GM12801 (cell line): Measurements from ENCODE around the gene MMS22L.

Source experiments
- CTCF ChIP-seq: IDR thresholded peaks from one replicate; pipeline ENCODE4 v1.5.1; 2011; ENCODE audit warnings: control low read depth; ENCODE audit not compliant: insufficient read length; ENCODE audit errors: extremely low read depth

MMS22L gene

GRCh38 chr6:97174471-97174870, 108.5 kb downstream of the MMS22L start:
- no peak for TF ChIP-seq CTCF

DNA sequence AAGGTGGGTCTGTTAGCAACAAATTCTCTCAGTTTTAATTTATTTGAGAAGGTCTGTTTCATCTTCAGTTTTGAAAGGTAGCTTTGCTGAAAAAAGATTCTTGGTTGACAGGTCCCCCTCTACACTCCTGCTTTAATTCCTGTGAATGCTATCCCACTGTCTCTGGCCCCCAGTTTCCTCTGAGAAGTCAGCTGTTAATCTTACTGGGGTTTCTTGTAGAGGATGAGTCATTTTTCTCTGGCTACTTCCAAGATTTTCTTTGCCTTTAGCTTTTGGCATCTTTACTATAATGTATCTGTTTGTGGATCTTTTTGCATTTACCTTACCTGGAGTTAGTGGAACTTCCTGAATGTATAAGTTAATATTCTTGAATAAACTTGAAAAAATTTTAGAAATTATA, 122.7 kb downstream of the MMS22L start:
- TF ChIP-seq CTCF: no peak

- no peak for TF ChIP-seq CTCF
Observed at GRCh38 chr6:97154015-97154414, 129.0 kb downstream of the MMS22L start.

DNA sequence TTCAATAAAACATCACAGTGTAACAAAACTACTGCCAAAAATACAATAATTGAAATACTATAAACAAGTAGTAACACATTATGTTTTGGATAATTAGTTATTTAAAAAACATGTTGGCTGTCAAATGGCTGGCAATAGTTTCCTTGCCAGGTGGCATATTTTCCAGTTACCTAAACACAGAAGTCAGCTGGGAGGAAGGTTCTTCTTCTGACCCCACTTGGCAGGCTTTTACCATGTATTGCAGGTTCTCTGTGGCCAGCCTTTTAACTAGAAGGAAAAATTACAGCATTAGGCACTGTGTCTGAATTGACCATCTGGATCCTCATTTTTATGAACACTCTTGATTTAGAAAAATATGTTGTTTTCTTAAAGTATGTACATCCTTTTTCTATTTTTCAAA, 131.4 kb downstream of the MMS22L start:
- TF ChIP-seq CTCF: no peak

- no peak for TF ChIP-seq CTCF
Observed at GRCh38 chr6:97150932-97151331, 132.1 kb downstream of the MMS22L start.

- TF ChIP-seq CTCF: no peak
Observed at GRCh38 chr6:97147421-97147820, 135.6 kb downstream of the MMS22L start.

DNA sequence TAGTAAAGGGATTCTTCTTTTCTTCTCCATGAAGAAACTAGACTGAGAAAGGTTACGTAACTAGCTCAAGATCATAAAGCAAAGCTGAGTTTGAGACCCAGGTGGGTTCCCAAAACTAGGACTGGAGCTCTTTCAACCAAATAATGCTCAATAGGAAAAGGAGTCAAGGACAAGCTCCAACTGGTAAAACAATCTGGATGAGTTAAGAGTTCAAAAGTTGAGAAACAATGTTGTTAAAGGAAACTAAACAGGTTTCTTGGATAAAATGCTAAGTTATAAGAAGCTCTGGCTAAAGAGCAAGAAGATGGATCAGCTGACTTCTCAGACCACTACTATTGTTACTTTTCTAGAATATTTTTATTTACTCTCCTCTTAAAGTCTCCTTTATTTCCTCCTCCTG, 137.3 kb downstream of the MMS22L start:
- no peak for TF ChIP-seq CTCF

- no peak for TF ChIP-seq CTCF
Observed at GRCh38 chr6:97141756-97142155, 141.3 kb downstream of the MMS22L start.
